NB4 (cell line): ENCODE data around the gene PACRGL.
"Not testable (repeated sequence)": the region's sequence is repeated elsewhere in the genome, so short reads cannot be mapped to it uniquely, and the experiment has no call there.

Experiments
- DNase-seq: peaks from one replicate; pipeline ENCODE4 v3.0.0; 2010; ENCODE audit warnings: low read depth
- H3K4me3 ChIP-seq: one replicate; pipeline ENCODE4 v1.5.1; 2011; ENCODE audit warnings: mild to moderate bottlenecking, low read depth, low read length, moderate library complexity
- CTCF ChIP-seq: IDR thresholded peaks from one replicate; pipeline ENCODE4 v1.5.1; 2012; ENCODE audit warnings: low read depth, low read length
- MAX ChIP-seq: IDR thresholded peaks from 2 replicates; pipeline ENCODE4 v1.6.1; 2011; ENCODE audit warnings: low read depth, low read length
- MYC ChIP-seq: IDR thresholded peaks from 2 replicates; pipeline ENCODE4 v1.6.1; 2011; ENCODE audit warnings: low read depth, low read length
- POLR2A ChIP-seq: IDR thresholded peaks from 2 replicates; pipeline ENCODE4 v1.6.1; 2011; ENCODE audit warnings: mild to moderate bottlenecking; ENCODE audit not compliant: insufficient read length; ENCODE audit errors: extremely low read depth

PACRGL gene

GRCh38 chr4:20735931-20736330 lies 35.7 kb downstream of the PACRGL start:
- DNase-seq, result no peak
- TF ChIP-seq MYC (no peak), POLR2A (no peak), MAX (no peak), CTCF (no peak)
- no peak overlapping the region for H3K4me3 ChIP-seq

GRCh38 chr4:20746000-20746399 lies 45.7 kb downstream of the PACRGL start:
- not testable (repeated sequence) for DNase-seq, H3K4me3 ChIP-seq

- TF ChIP-seq POLR2A (no peak), MYC (no peak)
- no peak overlapping the region for H3K4me3 ChIP-seq
- DNase-seq, result no peak
These were observed 52.4 kb downstream of the PACRGL start for GRCh38 chr4:20752641-20753040.

GRCh38 chr4:20754036-20754435 lies 53.8 kb downstream of the PACRGL start:
- H3K4me3 ChIP-seq, result no peak overlapping the region
- TF ChIP-seq MAX, result no peak
- no peak for DNase-seq

- peak; percentile 16 for DNase-seq
- H3K4me3 ChIP-seq, result no peak overlapping the region
- TF ChIP-seq MYC (no peak), MAX (no peak), POLR2A (no peak), CTCF (no peak)
These were observed 59.8 kb downstream of the PACRGL start for GRCh38 chr4:20760053-20760452.

- DNase-seq, result no peak
- TF ChIP-seq POLR2A (no peak), MYC (no peak), MAX (no peak), CTCF (no peak)
- no peak overlapping the region for H3K4me3 ChIP-seq
These were observed 61.1 kb downstream of the PACRGL start for GRCh38 chr4:20761382-20761781.

GRCh38 chr4:20761826-20762225 lies 61.6 kb downstream of the PACRGL start:
- no peak for DNase-seq
- no peak for TF ChIP-seq MAX
- TF ChIP-seq MYC, result no peak
- TF ChIP-seq CTCF, result no peak
- no peak for TF ChIP-seq POLR2A
- no peak overlapping the region for H3K4me3 ChIP-seq
